Left ventricle myocardium inferior (tissue), 1 donor: ENCODE results near the gene IL17RB. TPM values are rescaled to one million over a fixed set of nuclear protein-coding genes. Genes with fewer than 3 reads are reported as not detected.

Experiments
- DNase-seq: peaks from one replicate; pipeline ENCODE4 v3.0.0-alpha.2; 2020
- H3K27ac ChIP-seq: fragments of 200-600 bp; replicated peaks from 2 replicates; pipeline ENCODE4 v1.8.0; 2021
- H3K27me3 ChIP-seq: fragments of 200-600 bp; 2 replicates; pipeline ENCODE4 v1.8.0; 2021; ENCODE audit warnings: low read depth
- H3K36me3 ChIP-seq: fragments of 200-600 bp; 2 replicates; pipeline ENCODE4 v1.8.0; 2021
- H3K4me1 ChIP-seq: fragments of 200-600 bp; 2 replicates; pipeline ENCODE4 v1.8.0; 2021
- H3K4me3 ChIP-seq: fragments of 200-600 bp; 2 replicates; pipeline ENCODE4 v1.8.0; 2021; ENCODE audit warnings: mild to moderate bottlenecking, moderate library complexity
- H3K9me3 ChIP-seq: fragments of 200-600 bp; replicated peaks from 2 replicates; pipeline ENCODE4 v1.8.0; 2021
- intact Hi-C: fragments of 100-400 bp; cut with micrococcal nuclease; formaldehyde crosslinking; loops from one replicate; pipeline ENCODE4 v1.11.0; 2022
- total RNA-seq: library from RNA; stranded (reverse); fragmentation: NEBNext Ultra II Directional; extraction: Animal tissue kit (Norgen Biotek cat#: 25700); gene quantifications from one replicate; pipeline ENCODE4 v1.2.1, GENCODE V29; 2021
- TF ChIP-seq, protein P1 (sequence below): fragments of 200-600 bp; IDR thresholded peaks from 2 replicates; pipeline ENCODE4 v1.8.0; 2021; ENCODE audit warnings: antibody characterized with exemption, mild to moderate bottlenecking, borderline replicate concordance
- donor health status: DM: no; HTN: yes; CAD: no; lungs with severe emphysema.

IL17RB gene
- total RNA-seq, 1 donor from 2014 or later, result 0.47 TPM

DNA sequence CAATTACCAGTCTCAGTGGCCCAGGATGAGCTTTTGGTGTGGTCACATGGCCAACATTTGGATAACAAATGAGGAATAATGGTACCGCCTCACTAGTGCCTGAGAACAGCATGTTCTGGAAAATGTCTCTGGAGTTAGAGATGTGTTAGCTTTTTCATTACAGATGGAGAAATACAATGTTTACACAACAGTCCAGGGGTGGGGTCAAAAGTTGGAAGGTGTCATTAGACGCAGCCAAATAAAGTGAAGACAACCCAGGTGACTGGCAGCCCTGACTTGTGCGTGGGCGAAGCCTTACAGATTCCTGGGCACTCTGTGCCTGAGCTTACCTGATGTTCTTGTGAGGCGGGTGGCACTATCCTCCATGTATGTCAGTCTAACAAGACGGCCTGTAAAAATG is 12.8 kb downstream of the IL17RB start:
- H3K9me3 ChIP-seq, result no peaks in the 10 kb centered on the region
- H3K4me1 ChIP-seq, result peaks cover 10% of the 10 kb centered on the region
- no peak for DNase-seq
- H3K27me3 ChIP-seq, result no peaks in the 10 kb centered on the region
- peak overlapping the region; percentile 5 for H3K27ac ChIP-seq
- intact Hi-C loops, result no loop called here
- no peak overlapping the region for H3K4me3 ChIP-seq
- TF ChIP-seq, protein P1, sequence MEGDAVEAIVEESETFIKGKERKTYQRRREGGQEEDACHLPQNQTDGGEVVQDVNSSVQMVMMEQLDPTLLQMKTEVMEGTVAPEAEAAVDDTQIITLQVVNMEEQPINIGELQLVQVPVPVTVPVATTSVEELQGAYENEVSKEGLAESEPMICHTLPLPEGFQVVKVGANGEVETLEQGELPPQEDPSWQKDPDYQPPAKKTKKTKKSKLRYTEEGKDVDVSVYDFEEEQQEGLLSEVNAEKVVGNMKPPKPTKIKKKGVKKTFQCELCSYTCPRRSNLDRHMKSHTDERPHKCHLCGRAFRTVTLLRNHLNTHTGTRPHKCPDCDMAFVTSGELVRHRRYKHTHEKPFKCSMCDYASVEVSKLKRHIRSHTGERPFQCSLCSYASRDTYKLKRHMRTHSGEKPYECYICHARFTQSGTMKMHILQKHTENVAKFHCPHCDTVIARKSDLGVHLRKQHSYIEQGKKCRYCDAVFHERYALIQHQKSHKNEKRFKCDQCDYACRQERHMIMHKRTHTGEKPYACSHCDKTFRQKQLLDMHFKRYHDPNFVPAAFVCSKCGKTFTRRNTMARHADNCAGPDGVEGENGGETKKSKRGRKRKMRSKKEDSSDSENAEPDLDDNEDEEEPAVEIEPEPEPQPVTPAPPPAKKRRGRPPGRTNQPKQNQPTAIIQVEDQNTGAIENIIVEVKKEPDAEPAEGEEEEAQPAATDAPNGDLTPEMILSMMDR, result no peak
- peaks cover 32% of the 10 kb centered on the region for H3K36me3 ChIP-seq

DNA sequence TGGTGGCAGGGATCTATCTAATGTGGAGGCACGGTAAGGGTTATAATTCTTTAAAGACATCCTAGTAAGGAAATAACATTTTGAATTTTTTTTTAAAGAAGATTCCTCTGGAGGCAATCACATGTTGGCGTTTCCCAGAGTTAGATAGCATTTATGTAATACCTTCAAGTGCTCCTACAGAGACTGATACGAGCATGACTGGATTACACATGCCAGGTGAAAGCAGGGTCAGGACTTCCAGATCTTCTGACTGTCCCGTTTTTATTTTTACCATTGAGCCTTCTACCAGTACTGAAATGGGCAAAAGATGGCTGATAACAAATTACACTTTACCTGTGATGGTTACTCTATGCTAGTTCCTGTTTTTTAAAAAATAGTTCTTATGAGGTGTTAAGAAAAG is 13.8 kb downstream of the IL17RB start:
- intact Hi-C loops, result no loop called here
- no peaks in the 10 kb centered on the region for H3K9me3 ChIP-seq
- no peak for DNase-seq
- H3K4me3 ChIP-seq, result no peak overlapping the region
- H3K27ac ChIP-seq, result peak overlapping the region; percentile 5
- TF ChIP-seq, protein P1, result no peak
- no peaks in the 10 kb centered on the region for H3K27me3 ChIP-seq
- H3K36me3 ChIP-seq, result peaks cover 42% of the 10 kb centered on the region
- peaks cover 10% of the 10 kb centered on the region for H3K4me1 ChIP-seq

DNA sequence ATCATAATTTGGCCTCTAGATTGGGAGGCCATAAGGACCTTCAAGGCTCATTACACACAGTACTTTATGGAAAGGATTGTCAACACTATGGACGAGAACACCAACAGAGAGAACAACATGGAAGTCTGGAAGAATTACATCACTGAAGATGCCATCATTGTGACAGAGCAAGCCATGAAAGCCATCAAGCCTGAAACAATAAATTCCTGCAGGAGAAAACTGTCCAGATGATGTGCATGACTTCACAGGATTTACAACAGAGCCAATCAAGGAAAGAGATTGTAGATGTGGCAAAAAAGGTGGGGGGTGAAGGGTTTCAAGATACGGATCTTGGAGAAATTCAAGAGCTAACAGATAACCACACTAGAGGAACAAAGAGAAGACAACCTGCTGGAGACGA is 15.9 kb downstream of the IL17RB start:
- TF ChIP-seq, protein P1, result no peak
- no peak for DNase-seq
- H3K27me3 ChIP-seq, result no peaks in the 10 kb centered on the region
- no peak overlapping the region for H3K4me3 ChIP-seq
- no peaks in the 10 kb centered on the region for H3K9me3 ChIP-seq
- peaks cover 61% of the 10 kb centered on the region for H3K36me3 ChIP-seq
- H3K4me1 ChIP-seq, result peaks cover 10% of the 10 kb centered on the region
- no peak overlapping the region for H3K27ac ChIP-seq
- intact Hi-C loops, result no loop called here

DNA sequence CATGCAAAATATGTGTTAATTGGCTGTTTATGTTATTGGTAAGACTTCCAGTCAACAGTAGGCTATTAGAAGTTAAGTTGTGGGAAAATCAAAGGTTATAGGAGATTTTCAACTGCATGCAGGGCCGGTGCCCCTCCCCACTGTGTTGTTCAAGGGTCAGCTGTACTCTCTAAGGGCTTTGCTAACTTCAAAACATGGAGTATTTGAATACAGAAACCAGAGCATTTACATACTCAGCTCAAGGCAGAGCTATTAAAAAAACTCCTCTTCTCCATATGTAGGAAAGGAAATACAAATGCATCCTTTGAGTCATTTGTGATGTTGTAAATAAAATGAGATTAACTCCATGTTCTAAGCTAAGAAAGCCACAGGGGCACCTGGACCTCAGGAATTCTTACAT is 16.8 kb downstream of the IL17RB start:
- Histone ChIP-seq H3K4me1 (peaks cover 10% of the 10 kb centered on the region), H3K27ac (no peak overlapping the region), H3K9me3 (no peaks in the 10 kb centered on the region), H3K36me3 (peaks cover 70% of the 10 kb centered on the region), H3K4me3 (no peak overlapping the region), H3K27me3 (no peaks in the 10 kb centered on the region)
- DNase-seq, result no peak
- TF ChIP-seq, protein P1, result no peak
- intact Hi-C loops, result no loop called here

DNA sequence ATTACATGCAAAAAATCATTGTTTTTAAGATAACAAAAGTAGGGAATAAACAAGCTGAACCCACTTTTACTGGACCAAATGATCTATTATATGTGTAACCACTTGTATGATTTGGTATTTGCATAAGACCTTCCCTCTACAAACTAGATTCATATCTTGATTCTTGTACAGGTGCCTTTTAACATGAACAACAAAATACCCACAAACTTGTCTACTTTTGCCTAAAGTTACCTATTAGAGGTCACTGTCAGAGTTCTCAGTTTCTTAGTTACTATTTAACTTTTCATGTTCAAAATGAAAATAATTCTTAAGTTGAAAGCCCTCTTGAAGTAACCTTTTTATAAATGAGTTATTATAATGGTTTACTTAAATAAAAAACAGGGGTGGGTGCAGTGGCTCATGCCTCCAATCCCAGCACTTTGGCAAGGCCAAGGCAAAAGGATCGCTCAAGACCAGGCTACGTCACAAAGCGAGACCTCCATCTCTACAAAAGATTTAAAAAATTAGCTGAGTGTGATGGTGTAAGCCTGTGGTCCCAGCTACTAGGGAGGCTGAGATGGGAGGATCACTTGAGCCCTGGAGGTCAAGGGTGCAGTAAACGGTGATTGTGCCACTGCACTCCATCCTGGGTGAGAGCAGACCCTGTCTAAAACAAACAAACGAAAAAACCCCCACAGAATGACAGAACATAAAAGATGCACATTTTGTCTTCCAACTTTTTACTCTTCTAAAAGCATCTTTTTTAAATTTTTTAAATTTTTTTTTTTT is 19.5 kb downstream of the IL17RB start:
- TF ChIP-seq, protein P1, result no peak
- no peak overlapping the region for H3K27ac ChIP-seq
- DNase-seq, result no peak
- H3K4me3 ChIP-seq, result no peak overlapping the region
- H3K27me3 ChIP-seq, result no peaks in the 10 kb centered on the region
- no peaks in the 10 kb centered on the region for H3K9me3 ChIP-seq
- H3K4me1 ChIP-seq, result no peaks in the 10 kb centered on the region
- H3K36me3 ChIP-seq, result peaks cover 98% of the 10 kb centered on the region
- intact Hi-C loops, result no loop called here
